GM10248 (cell line): ENCODE measurements around the gene EMCN.
"Not testable (repeated sequence)": the region's sequence is repeated elsewhere in the genome, so short reads cannot be mapped to it uniquely, and the experiment has no call there.

Experiments used
- CTCF ChIA-PET: fragments of 300-600 bp; sonication (Branson Sonifier 250); formaldehyde crosslinking; extraction: SDS; loops from one replicate; lab custom pipeline; 2021; ENCODE audit warnings: antibody characterized with exemption; lab: Yijun Ruan, JAX
- POLR2A ChIA-PET: fragments of 350-650 bp; sonication (Branson Sonifier 250); formaldehyde crosslinking; extraction: SDS; loops from one replicate; lab custom pipeline; 2020; ENCODE audit warnings: antibody characterized with exemption; lab: Yijun Ruan, JAX
- DNase-seq: peaks from one replicate; pipeline ENCODE4 v3.0.0; 2012; ENCODE audit errors: extremely low spot score
- TF ChIP-seq, protein P1 (sequence below): IDR thresholded peaks from 2 replicates; pipeline ENCODE4 v1.5.1; 2012; ENCODE audit warnings: mild to moderate bottlenecking, low read depth; ENCODE audit errors: extremely low read depth, missing control alignments, control extremely low read depth

Gene EMCN

DNA sequence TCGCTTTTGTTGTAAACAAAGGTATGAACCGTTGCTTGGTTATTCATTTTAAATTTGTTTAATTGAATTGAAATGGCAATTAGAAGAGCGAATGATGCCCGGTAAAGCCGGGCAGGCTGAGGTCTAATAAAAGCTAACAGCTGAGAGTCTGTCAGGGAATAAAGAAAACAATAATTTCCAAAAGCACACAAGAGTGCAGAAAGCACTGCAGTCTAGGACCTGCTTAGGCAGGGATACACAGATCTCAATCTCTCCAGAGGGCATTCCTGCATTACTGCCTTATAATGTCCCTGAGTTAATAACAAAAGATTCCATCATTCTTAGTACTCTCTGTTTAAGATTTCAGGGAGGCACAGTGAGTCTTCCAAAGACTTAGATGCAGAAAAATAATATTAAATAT is 27.6 kb upstream of the EMCN start:
- CTCF ChIA-PET = no interaction called here
- POLR2A ChIA-PET = no interaction called here
- DNase-seq = no peak
- TF ChIP-seq, protein P1, sequence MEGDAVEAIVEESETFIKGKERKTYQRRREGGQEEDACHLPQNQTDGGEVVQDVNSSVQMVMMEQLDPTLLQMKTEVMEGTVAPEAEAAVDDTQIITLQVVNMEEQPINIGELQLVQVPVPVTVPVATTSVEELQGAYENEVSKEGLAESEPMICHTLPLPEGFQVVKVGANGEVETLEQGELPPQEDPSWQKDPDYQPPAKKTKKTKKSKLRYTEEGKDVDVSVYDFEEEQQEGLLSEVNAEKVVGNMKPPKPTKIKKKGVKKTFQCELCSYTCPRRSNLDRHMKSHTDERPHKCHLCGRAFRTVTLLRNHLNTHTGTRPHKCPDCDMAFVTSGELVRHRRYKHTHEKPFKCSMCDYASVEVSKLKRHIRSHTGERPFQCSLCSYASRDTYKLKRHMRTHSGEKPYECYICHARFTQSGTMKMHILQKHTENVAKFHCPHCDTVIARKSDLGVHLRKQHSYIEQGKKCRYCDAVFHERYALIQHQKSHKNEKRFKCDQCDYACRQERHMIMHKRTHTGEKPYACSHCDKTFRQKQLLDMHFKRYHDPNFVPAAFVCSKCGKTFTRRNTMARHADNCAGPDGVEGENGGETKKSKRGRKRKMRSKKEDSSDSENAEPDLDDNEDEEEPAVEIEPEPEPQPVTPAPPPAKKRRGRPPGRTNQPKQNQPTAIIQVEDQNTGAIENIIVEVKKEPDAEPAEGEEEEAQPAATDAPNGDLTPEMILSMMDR = no peak

DNA sequence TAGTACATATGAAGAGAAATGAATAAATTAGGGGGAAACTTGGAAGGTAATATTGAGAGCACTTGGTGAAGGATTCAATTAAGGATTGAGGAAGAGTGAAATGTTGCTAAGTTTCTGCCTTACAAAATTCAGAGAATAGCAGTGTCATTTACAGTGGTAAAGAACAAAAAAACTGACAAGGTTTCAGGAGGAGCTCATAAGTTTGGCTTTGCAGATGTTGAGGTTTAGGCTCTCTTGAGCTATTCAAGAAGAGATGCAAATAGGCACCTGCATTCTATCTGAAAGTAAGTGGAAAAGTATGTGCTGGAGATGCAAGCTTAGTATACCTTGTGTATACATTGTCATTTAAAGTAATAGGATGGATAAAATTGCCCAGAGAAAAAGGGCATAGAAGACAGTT is 22.3 kb upstream of the EMCN start:
- no peak for DNase-seq
- ChIA-PET CTCF (no interaction called here), POLR2A (no interaction called here)
- TF ChIP-seq, protein P1 = no peak

DNA sequence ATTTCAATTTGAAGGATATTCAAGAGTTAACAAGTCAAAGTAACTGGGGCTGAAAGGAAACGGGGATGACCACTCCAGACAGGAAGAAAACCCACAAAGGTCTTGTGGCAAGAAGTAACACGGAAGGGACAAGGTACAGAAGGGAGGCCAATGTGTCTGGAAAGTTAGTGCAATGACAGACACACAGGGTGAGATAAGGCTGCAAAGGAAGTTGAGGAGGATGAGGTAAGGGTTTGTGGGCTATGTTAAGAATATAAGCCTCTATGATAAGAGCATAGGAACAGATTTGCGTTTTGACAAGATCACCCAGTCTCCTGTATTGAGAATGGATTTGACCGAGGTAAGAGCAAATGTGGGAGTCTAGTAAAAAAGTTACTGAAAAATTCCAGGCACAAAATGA is 21.9 kb upstream of the EMCN start:
- TF ChIP-seq, protein P1 = no peak
- POLR2A ChIA-PET = no interaction called here
- no peak for DNase-seq
- CTCF ChIA-PET = interaction anchor here (1.0 kb wide), 1 partner anchor 14 kb away, joined by 3 read pairs; no protein-coding TSS in a partner anchor

DNA sequence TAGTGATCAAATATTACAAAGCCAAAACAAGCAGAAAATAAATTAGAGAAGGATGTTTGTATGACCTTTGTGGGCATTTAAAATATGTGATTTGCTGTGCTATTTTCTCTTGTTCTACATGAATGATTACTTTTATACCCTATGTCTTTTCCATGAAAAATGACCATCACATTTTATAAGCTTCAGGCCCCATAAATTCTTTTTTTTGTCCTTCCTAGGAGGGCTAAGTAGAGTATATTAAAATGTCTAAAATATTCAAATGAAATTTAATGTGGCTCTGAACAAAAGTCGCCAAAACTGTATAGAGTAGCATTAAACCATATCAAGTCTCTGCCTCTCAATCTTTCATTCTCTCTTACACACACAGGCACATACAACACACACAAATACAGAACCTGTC is 15.9 kb upstream of the EMCN start:
- CTCF ChIA-PET = no interaction called here
- no peak for DNase-seq
- TF ChIP-seq, protein P1 = no peak
- POLR2A ChIA-PET = no interaction called here

DNA sequence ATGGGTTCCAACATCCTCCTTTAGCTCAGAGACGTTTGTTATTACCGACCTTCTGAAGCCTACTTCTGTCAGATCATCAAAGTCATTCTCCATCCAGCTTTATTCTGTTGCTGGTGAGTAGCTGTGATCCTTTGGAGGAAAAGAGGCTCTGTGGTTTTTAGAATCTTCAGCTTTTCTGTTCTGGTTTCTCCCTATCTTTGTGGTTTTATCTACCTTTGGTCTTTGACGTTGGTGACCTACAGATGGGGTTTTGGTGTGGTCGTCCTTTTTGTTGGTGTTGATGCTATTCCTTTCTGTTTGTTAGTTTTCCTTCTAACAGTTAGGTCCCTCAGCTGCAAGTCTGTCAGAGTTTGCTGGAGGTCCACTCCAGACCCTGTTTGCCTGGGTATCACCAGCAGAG is 12.3 kb upstream of the EMCN start:
- CTCF ChIA-PET = interaction anchor here (1.2 to 1.4 kb wide), 3 partner anchors 9 to 29 kb away, joined by 3 to 4 read pairs (median 3); no protein-coding TSS in a partner anchor
- DNase-seq, POLR2A ChIA-PET: not testable (repeated sequence)

DNA sequence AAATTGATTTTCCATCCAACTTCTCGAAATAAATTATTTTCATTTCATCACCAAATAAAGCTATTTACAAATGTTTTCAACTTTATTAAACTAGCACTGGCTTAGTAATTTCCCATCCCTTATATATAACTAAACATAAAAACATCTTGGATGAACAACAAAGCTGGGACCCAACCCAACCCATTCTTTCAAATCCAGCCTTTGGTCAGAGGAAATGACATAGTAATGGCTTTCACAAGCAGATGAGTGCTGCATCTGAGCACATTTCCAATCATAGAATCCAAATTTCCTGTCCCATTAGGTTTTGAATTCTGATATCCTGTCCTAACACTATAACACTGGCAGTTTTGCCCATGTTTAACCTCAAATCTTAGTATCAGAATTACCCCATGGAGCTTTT is 7.9 kb upstream of the EMCN start:
- DNase-seq = no peak
- ChIA-PET POLR2A (no interaction called here), CTCF (no interaction called here)
- TF ChIP-seq, protein P1 = no peak

DNA sequence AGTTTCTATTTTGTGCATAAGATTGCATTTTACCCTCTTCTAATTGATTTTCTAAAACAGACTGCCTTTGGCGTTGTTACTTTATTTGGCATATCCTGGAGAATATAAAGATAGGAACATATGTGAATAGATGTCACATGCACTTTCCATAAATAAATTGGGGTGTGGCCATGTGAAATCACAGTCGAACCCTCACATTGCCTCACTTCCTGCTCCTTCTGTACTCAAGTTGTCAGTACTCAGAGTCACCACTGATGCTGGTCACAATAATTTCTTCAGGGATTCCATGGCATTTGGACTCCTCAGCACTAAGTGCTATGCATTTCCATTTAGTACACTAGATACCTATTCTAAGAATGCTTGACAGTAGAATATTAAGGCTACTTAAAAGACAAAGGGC is 1.4 kb upstream of the EMCN start:
- no peak for DNase-seq
- POLR2A ChIA-PET = no interaction called here
- TF ChIP-seq, protein P1 = no peak
- CTCF ChIA-PET = no interaction called here
